ENCODE data around the gene ANO10.
"Not testable (repeated sequence)": the region's sequence is repeated elsewhere in the genome, so short reads cannot be mapped to it uniquely, and the experiment has no call there.

The ANO10 gene

DNA sequence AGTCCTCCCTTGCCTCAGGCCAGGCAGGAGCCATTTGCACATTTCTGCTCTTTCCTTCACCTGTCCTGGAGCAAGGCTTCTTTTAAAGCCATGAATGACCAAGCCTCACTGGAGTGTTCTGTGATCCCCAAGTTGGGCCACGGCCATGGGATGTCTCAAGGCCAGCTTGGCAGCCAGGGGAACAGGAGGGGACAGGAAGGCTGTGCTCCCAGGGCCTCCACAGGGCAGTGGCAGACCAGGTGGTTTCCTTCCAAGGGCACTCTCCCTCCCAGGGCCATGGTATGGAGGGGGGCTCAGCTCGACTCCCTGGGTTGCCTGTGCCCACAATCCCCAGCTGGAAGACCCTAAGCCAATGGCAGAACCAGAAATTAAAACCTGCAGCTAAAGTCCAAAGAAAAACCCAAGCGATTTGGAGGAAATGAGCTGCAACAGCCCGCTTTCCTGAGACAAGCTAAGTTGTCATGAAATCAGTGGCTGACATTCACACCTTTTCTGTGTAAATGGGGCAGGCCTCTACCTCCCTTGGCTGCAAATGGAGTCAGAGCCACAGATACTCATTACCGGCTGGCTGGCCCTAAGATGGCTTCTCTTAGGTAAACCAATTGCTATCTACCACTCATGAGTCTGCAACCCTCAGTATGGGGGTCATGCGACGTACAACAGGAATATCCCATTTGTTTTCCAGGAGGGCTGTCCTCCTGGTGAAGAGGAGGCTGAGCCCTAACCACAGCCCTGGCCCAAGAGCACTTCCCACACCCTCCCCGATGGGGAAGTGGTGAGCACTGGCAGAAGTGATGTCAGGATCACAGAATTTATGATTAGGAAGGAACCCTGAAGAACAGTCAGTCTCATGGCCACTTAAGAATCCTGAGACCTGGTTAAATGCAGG is 252.2 kb downstream of the ANO10 start:
- no peak for DNase-seq

GRCh38 chr3:43366885-43367284 is 254.9 kb downstream of the ANO10 start:
- DNase-seq = no peak

- no peak for DNase-seq
Observed at GRCh38 chr3:43366481-43366880, 255.3 kb downstream of the ANO10 start.

DNA sequence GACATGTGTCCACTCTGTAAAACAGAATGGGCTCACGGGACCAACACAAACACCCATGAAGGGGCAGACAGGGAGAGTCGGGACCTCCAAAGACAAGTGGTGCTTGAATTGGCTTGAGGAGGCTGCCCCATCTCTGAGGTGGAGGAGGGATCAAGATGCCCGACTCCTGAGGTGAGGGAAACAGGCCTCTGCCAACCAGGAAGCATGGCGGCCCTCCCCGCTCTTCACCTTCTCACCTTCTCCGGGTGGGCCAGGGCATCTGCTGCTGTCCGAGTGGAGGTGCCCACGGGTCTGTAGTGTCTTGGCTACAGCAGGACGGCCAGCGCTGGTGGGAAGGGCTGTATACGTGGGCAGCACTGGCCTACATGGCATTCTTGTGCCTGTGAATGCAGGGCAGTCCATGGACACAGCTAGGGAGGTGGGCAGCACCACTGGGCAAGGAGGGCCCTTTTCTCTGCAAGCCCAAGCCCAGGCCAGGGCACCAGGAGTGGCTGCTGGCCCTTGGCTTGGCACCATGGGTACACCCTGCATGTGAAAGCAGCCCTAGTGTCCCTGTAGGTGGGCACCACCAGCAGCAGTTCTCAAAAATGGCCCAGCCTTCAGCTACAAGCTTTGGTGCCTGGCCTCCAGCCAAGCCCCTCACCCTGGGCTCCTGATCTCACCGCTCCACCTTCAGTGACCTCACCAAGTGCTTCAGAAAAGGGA is 256.1 kb downstream of the ANO10 start:
- DNase-seq = no peak

DNA sequence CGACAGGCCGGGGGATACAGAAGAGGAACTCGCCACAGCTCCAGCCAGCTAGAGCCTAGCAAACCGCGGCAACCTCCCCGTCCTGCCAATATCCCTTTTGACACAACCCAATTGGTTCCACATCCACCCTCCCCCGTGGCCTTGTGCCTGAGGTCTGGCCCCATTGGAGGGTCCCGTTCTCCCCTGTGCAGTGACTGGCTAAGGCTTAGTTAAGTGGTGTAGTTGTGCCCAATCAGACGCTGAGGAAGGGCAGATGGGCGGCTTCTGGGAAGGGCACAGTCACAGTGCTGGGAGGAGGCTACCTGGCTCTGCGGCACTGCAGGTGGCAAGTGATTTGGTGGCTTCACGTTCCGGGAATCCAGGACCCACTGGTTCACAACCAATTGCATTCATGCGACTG is 256.9 kb downstream of the ANO10 start:
- no peak for DNase-seq

DNA sequence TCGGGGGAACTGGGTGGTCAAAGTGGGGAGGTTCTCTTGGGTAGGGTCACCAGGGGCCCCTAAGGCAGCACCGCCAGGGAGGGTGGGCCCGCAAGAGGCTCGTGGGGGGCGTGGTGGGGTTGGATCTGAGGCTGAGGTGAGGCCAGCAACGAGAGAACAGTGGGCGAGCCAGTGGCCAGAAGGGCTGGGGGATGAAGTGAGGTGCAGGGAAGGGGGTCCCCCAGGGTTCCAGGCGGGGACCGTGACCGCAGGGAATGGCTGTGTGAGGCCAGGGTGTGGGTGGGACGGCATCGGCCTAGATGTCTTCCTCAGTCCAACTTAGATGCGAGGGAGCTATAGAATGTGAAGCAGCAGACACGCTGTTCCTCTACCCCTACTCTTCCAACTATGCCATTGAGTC is 257.3 kb downstream of the ANO10 start:
- DNase-seq = no peak

DNA sequence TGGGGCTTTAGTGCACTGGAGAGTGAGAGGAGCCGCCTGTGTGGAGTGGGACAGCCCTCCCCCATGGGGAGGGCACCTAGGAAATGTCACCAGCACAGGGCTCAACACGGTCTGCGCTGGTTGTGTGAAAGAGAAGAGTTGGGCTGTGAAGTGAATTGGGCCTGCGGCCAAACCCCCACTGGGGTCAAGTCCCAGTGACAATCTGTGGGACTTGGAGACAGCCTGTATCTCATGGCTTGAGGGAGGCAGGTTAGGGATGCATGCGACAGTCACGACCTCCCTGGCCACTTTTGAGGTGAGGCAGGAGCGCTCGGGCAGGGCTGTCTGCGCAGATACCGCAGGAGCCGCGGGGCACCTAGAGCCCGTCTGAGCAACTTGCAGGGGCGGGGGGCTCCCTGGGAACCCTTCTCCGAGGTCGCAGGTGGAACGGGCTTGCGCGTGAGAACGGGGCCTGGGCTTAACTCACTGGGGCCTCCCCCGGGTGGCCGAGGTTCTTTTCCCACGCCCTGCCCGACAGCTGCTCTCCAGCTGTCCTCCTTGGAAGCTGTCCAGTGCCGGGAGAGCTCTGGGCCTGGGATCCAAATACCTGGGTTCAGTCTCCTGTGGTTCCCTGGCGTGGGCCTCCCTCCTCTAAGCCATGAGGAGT is 258.1 kb downstream of the ANO10 start:
- DNase-seq = no peak

DNA sequence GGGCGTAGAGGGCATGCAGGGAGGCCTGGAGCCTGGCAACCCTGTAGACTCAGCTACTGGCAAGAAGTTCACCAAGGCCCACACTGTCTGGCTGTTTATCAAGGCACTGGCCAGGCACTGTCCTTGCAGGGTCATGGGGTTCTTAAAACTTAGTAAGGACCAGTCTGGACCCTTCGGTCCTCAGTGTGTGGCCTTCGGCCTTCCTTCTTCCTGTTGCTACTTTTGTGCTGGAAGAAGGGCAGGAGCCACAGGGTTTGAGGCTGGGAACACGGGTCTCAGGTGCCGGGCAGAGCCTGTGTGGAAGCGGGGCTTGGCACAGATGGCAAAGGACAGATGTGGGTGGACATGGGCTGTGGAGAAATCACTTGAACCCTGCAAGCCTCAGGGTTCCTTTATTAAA is 258.9 kb downstream of the ANO10 start:
- DNase-seq = no peak

GRCh38 chr3:43362183-43362582 is 259.6 kb downstream of the ANO10 start:
- DNase-seq = no peak

DNA sequence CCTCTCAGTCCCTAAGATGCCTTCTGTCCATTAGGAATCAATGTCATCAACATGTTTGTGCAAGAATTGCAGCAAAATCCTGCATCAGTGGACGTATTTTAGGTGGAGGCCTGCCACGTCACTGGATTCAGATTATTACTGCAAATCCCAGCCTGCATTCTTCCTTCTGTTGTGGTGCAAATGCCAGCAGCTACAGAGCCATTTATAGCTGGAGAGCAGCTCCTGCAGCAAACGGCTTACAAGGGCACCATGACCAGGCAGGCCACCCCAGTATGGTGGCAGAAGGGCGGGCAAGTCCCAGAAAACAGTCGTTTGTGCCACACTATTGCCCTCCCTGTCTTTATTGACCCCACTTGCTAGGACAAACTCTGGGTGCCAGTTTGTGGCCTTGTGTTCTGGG is 260.7 kb downstream of the ANO10 start:
- no peak for DNase-seq

GRCh38 chr3:43356033-43356432 is 265.8 kb downstream of the ANO10 start:
- not testable (repeated sequence) for DNase-seq

- no peak for DNase-seq
Observed at GRCh38 chr3:43353923-43354670, 267.7 kb downstream of the ANO10 start.

GRCh38 chr3:43353393-43353792 is 268.4 kb downstream of the ANO10 start:
- DNase-seq = no peak

- DNase-seq = no peak
Observed at GRCh38 chr3:43349716-43350115, 272.1 kb downstream of the ANO10 start.

DNA sequence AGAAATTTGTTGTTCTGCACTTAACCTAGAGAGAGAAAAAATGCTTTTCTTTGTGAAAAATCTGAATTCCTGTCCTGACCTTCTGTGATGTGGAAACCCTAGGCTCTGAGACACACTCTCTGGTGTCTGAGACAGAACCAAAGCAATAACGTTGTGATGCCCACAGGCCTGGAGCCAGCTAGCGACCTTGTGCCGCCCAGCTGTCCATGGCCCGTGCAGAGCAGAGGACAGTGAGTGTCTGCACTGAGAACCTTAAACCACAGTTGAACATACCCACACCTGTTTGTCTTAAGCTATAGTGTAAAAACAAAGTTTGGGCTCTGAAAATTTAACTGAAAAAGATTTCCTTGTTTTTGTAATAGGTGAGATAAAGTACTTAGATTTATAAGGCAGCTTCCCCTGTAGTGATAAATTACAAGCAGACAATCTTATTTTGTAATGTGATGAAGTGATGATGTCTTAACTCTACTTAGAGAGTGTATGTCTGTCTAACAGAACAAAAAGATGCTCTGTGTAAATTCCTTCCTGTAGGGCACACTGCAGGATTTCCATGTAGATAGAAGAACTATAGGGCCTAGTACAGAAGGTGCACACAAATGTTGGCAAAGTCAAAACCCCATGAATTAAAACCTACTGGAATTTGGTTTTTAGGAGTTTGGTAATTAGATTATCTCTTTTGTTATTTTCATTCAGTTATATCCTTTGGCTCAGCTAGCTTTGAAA is 272.8 kb downstream of the ANO10 start:
- DNase-seq = no peak

DNA sequence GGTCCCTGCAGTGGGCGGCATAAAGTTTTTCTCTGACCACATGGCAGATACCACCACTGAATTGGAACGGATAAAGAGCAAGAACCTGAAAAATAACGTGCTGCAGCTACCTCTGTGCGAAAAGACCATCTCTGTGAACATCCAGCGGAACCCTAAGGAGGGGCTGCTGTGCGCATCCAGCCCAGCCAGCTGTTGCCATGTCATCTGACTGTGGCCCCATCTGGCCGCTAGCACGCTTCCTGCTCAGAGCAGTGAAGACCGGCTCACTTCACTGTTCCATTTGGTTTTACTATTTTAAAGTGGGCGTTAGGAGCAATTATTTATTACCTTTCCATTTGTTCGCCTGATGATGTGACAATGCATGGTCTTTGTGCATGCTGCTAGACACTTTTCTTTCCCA is 273.5 kb downstream of the ANO10 start:
- no peak for DNase-seq

DNA sequence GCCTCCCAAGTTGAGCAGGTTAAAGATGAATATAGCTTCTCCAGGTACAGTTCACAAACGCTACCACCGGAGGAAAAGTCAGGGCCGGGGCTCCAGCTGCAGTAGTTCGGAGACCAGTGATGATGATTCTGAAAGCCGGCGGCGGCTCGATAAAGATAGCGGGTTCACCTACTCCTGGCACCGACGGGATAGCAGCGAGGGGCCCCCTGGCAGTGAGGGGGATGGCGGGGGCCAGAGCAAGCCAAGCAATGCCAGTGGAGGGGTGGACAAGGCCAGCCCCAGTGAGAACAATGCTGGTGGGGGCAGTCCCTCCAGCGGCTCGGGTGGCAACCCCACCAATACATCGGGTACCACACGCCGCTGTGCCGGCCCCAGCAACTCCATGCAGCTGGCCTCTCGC is 274.0 kb downstream of the ANO10 start:
- DNase-seq = no peak

GRCh38 chr3:43346978-43347749 is 274.6 kb downstream of the ANO10 start:
- DNase-seq = no peak

GRCh38 chr3:43345877-43346276 is 275.9 kb downstream of the ANO10 start:
- DNase-seq = no peak

DNA sequence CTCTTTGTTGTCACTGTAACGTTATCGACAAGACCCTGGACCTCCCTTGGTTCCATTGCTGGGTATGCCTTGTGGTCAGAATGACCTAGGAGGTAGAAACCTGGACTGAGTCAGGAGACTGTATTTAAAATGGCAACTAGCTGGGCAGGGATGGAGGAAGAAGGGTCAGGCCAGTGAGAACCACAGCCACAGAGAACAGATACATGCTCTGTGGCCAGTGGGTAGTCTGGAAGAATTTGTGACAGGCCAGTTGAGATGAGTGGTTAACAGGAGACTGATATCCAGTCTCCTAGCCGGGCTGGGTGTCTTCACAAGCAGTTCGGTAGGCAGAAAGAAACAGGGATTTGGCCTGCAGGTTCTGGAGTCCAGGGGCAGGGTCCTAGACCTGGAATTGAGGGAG is 276.6 kb downstream of the ANO10 start:
- DNase-seq = no peak

DNA sequence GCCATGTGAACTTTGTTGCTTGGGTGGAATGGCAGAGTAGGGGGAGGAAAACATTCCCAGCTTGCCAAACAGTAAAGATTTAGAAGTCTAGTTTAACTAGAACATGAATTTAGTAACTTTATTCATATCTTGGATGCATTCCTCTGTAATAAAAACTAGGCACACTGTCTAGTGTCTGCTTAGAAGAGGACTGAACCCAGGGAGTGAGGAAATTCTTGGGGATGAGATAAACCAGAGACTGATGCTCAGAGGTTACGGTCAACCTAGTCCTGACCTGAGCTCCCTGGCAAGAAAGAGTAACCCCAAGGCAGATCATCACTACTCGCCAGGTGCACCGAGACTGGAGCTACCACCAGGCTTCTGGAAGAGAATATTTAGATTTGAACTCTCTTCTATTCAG is 277.3 kb downstream of the ANO10 start:
- no peak for DNase-seq

- no peak for DNase-seq
Observed at GRCh38 chr3:43343815-43344214, 278.0 kb downstream of the ANO10 start.

Measured in NCI-H2029 treated with DMSO at 0.1 percent for 48 hours (cell line).